Measurements from ENCODE around the gene TREM1.

DNA sequence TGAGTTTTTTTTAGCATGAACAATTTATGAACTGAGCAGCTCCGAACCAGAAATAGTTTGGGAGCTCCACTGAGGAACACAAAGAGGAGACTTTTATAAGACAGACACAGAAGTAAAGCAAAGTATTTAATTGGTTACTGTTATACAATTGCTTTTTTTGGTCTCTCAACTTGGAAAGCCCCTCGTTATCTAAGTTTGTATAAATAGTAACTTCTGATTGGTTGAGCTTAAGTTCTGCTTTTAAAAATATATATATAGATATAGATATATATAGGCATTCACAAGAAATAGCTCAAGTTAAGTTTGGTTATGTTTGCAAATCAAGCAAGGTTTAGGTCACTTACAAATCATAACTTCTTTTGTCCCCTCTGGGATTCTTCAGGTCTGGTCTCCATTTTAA, 28.7 kb upstream of the TREM1 start:
- TF ChIP-seq, protein P1, sequence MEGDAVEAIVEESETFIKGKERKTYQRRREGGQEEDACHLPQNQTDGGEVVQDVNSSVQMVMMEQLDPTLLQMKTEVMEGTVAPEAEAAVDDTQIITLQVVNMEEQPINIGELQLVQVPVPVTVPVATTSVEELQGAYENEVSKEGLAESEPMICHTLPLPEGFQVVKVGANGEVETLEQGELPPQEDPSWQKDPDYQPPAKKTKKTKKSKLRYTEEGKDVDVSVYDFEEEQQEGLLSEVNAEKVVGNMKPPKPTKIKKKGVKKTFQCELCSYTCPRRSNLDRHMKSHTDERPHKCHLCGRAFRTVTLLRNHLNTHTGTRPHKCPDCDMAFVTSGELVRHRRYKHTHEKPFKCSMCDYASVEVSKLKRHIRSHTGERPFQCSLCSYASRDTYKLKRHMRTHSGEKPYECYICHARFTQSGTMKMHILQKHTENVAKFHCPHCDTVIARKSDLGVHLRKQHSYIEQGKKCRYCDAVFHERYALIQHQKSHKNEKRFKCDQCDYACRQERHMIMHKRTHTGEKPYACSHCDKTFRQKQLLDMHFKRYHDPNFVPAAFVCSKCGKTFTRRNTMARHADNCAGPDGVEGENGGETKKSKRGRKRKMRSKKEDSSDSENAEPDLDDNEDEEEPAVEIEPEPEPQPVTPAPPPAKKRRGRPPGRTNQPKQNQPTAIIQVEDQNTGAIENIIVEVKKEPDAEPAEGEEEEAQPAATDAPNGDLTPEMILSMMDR (IDR thresholded peaks at IDR 0.05): no peak
- TF ChIP-seq POLR2AphosphoS5 (IDR thresholded peaks at IDR 0.05) (no peak), POLR2A (IDR thresholded peaks at IDR 0.05) (no peak), EP300 (IDR thresholded peaks at IDR 0.05; ENCODE audit: low read depth) (no peak)
